Suprapubic skin (tissue), 4 donors: Measurements from ENCODE around the gene CERS6. TPM values are rescaled to one million over a fixed set of nuclear protein-coding genes. Genes with fewer than 3 reads are reported as not detected.

ENCODE experiments used
- DNase-seq, 2 donors: peaks; one replicate each; pipeline ENCODE4 v3.0.0-alpha.2; 2019; ENCODE audit warnings: low spot score in 2 of 2
- H3K27ac ChIP-seq: fragments of 200-600 bp; sonication (generic); one replicate; pipeline ENCODE4 v1.5.1; 2019
- H3K27me3 ChIP-seq: fragments of 200-600 bp; sonication (generic); one replicate; pipeline ENCODE4 v1.5.1; 2019
- H3K36me3 ChIP-seq: fragments of 200-600 bp; sonication (generic); one replicate; pipeline ENCODE4 v1.5.1; 2019
- H3K4me1 ChIP-seq: fragments of 200-600 bp; sonication (generic); one replicate; pipeline ENCODE4 v1.5.1; 2019
- H3K4me3 ChIP-seq: fragments of 200-600 bp; sonication (generic); one replicate; pipeline ENCODE4 v1.5.1; 2019; ENCODE audit warnings: mild to moderate bottlenecking
- H3K9me3 ChIP-seq: fragments of 200-600 bp; sonication (generic); one replicate; pipeline ENCODE4 v1.5.1; 2019
- EP300 ChIP-seq: sonication (generic); formaldehyde crosslinking; IDR thresholded peaks from one replicate; pipeline ENCODE4 v1.6.1; 2017; ENCODE audit warnings: antibody characterized with exemption
- POLR2A ChIP-seq, 2 donors: fragments of 450-650 bp; IDR thresholded peaks; one replicate each; pipeline ENCODE4 v1.6.1; 2017; ENCODE audit warnings: antibody characterized with exemption in 2 of 2, mild to moderate bottlenecking in 2 of 2, moderate library complexity in 2 of 2
- POLR2AphosphoS5 ChIP-seq, 3 donors: sonication (generic); formaldehyde crosslinking; IDR thresholded peaks; one replicate each; pipeline ENCODE4 v1.6.1; 2017; ENCODE audit warnings: antibody characterized with exemption in 3 of 3
- WGBS: methylation state at CpG from one replicate; pipeline ENCODE4 v1.1.5; 2018; 5-methylcytosine and 5-hydroxymethylcytosine counted together
- total RNA-seq, 4 donors: library from RNA; depleted of rRNA; stranded (reverse); fragments of >200 nt; gene quantifications; one replicate each; pipeline ENCODE4 v1.1.0, GENCODE V29; 2016
- TF ChIP-seq, protein P1 (sequence below), 2 donors: fragments of 200-600 bp in 1 of 2; fragments of 450-650 bp in 1 of 2; sonication (generic) in 1 of 2; IDR thresholded peaks; one replicate each; pipeline ENCODE4 v1.5.1; 2016 to 2019; ENCODE audit warnings: antibody characterized with exemption in 2 of 2, mild to moderate bottlenecking in 1 of 2, moderate library complexity in 1 of 2

CERS6 gene
- total RNA-seq, 4 donors from 2014 or later = 68.7 to 83.3 (median 77.0) TPM

DNA sequence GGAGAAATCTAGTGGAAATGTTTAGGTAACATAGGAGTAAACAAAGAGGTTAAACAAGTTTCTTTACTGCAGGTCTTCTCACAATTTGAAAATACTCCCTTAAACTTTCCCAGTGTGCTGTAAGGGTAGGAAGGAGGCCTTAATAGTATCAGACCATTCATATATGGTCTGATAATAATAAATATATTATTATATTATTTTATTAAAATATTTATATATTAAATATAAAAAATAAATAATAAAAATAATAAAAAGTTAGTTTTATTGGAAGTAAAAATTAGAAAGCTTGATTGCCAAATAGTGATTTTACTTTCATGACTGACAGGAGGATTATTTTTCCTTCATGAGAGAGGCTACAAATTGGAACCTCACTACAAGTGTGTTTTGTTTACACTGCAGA is 353.5 kb downstream of the CERS6 start:
- Histone ChIP-seq H3K9me3 (no peaks in the 10 kb centered on the region), H3K4me3 (no peak overlapping the region), H3K4me1 (no peaks in the 10 kb centered on the region), H3K27ac (no peak overlapping the region), H3K27me3 (no peaks in the 10 kb centered on the region), H3K36me3 (no peaks in the 10 kb centered on the region)
- TF ChIP-seq POLR2AphosphoS5 (IDR thresholded peaks at IDR 0.05) (no peak), EP300 (no peak), POLR2A (IDR thresholded peaks at IDR 0.05) (no peak)
- TF ChIP-seq, protein P1, sequence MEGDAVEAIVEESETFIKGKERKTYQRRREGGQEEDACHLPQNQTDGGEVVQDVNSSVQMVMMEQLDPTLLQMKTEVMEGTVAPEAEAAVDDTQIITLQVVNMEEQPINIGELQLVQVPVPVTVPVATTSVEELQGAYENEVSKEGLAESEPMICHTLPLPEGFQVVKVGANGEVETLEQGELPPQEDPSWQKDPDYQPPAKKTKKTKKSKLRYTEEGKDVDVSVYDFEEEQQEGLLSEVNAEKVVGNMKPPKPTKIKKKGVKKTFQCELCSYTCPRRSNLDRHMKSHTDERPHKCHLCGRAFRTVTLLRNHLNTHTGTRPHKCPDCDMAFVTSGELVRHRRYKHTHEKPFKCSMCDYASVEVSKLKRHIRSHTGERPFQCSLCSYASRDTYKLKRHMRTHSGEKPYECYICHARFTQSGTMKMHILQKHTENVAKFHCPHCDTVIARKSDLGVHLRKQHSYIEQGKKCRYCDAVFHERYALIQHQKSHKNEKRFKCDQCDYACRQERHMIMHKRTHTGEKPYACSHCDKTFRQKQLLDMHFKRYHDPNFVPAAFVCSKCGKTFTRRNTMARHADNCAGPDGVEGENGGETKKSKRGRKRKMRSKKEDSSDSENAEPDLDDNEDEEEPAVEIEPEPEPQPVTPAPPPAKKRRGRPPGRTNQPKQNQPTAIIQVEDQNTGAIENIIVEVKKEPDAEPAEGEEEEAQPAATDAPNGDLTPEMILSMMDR (IDR thresholded peaks at IDR 0.05) = no peak
- no peak for DNase-seq

DNA sequence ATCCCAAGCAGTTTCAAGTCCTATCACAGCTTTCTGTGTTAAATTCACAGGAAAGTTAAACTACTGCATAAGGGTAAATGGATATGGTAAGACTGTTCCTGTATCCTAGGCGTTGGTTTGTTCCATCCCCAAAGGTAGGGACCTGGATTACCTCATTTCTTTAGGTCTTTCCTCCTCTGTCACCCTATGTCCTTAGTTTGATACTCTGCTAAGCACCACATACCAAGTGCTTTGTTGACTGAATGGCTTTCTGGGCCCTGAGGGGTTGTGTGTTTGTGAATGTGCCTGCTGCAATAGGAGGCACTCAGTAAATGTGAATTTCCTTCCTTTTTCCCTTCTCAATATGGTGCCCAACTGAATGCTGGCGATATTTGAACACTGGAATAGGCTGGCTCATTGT is 354.2 kb downstream of the CERS6 start:
- no peak overlapping the region for H3K27ac ChIP-seq
- no peak for TF ChIP-seq POLR2AphosphoS5 (IDR thresholded peaks at IDR 0.05)
- WGBS = 98% methylated on average over 2 of the region's 2 CpGs

DNA sequence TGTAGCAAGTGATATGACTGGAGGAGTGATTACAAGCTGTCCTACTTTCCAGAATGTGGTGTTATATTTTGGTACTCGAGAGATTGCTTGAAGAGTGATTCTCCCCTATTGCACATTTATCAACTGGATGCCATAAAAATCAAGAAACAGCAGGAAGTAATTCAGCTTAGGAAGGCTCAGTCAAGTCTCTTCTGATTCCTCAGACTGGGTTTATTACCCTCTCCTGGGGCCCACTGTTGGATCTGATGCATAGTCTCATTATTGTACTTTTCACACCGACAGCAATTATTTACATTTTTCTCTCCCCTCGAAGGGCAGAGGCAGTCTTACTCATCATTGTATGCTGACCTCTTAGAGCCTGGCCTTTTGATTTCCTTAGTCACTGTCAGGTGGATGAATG is 355.6 kb downstream of the CERS6 start:
- no peaks in the 10 kb centered on the region for H3K4me1 ChIP-seq
- H3K27ac ChIP-seq = no peak overlapping the region
- TF ChIP-seq, protein P1 (IDR thresholded peaks at IDR 0.05) = no peak
- TF ChIP-seq POLR2A (IDR thresholded peaks at IDR 0.05) (no peak), POLR2AphosphoS5 (IDR thresholded peaks at IDR 0.05) (no peak), EP300 (no peak)
- no peaks in the 10 kb centered on the region for H3K27me3 ChIP-seq
- H3K36me3 ChIP-seq = no peaks in the 10 kb centered on the region
- H3K9me3 ChIP-seq = no peaks in the 10 kb centered on the region
- DNase-seq = no peak
- 47% methylated on average over 3 of the region's 3 CpGs for WGBS
- H3K4me3 ChIP-seq = no peak overlapping the region

More for the DNA sequence above, 354.2 kb downstream of the CERS6 start:
- Histone ChIP-seq H3K4me3 (no peak overlapping the region), H3K36me3 (no peaks in the 10 kb centered on the region), H3K4me1 (no peaks in the 10 kb centered on the region), H3K9me3 (no peaks in the 10 kb centered on the region), H3K27me3 (no peaks in the 10 kb centered on the region)
- no peak for DNase-seq

DNA sequence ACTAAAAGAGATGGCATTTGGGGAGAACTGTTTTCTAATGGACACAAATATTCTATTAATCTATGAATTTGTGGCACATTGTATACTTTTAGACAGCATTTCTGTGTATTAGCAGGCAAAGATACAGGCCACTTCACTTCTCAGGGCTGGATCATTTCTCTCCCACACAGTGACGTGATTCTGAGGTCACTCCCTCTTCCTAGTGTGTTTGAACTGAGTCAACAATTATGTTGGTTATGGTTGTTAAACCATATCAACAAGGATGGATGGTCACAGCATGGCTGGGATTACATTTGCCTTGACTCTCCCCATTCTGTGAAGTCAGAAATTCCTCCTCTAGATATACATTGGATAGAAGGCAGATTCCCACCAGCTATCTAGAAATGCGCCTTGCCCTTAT is 358.0 kb downstream of the CERS6 start:
- Histone ChIP-seq H3K27me3 (no peaks in the 10 kb centered on the region), H3K4me3 (no peak overlapping the region), H3K36me3 (no peaks in the 10 kb centered on the region), H3K27ac (no peak overlapping the region), H3K9me3 (no peaks in the 10 kb centered on the region), H3K4me1 (no peaks in the 10 kb centered on the region)
- 65% methylated on average over 2 of the region's 2 CpGs for WGBS
- no peak for TF ChIP-seq POLR2A (IDR thresholded peaks at IDR 0.05)
- TF ChIP-seq, protein P1 (IDR thresholded peaks at IDR 0.05) = no peak
- no peak for TF ChIP-seq EP300
- no peak for TF ChIP-seq POLR2AphosphoS5 (IDR thresholded peaks at IDR 0.05)
- DNase-seq = no peak

DNA sequence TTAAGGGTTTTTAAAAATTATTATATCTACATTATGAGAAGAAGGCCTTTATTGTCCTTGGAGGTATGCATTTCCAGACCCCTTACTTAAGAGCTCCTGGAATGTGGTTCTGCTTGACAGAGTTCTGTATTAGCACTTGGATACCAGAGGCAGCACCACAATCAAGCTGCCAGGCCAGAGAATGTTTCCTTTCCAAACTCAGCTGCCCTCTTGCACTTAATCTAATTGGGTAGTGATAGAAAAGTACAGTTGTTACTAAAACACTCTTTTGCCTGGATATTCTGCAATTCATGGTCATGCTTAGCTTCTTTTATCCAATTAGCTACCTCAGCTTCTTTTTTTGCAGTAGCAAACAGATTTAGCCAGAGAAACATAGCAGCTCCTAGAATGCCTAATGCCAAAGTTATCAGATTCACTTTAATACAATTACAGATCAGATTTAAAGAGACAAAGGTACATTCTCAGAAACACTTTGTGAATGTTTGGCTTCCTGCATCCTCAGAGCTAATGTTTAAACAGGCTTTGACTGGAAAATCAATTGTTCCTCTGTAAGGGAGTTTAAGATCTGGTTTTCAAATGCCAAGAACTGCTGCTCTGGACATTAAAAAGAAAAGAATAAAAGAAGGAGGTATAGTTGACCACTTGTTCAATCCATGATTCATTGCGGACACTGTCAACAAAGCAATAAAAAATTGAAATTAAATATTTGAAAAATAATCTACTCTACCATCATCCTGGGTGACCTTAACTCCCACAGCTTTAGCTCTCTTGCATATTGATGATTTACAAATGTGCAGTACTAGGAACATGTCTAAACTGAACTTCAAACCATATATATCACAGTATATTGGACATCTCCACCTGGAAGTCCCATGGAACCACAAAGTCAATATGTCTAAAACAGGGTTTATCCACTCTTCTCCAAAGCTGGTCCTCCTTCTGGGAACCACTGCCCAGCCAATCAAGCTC is 359.2 kb downstream of the CERS6 start:
- WGBS = 89% methylated on average over 1 of the region's 1 CpG
- DNase-seq = no peak
- no peaks in the 10 kb centered on the region for H3K36me3 ChIP-seq
- no peak overlapping the region for H3K27ac ChIP-seq
- no peaks in the 10 kb centered on the region for H3K27me3 ChIP-seq
- no peak for TF ChIP-seq EP300
- no peak for TF ChIP-seq POLR2A (IDR thresholded peaks at IDR 0.05)
- TF ChIP-seq POLR2AphosphoS5 (IDR thresholded peaks at IDR 0.05) = no peak
- TF ChIP-seq, protein P1 (IDR thresholded peaks at IDR 0.05) = no peak
- H3K4me3 ChIP-seq = no peak overlapping the region
- H3K4me1 ChIP-seq = no peaks in the 10 kb centered on the region
- H3K9me3 ChIP-seq = no peaks in the 10 kb centered on the region
